Urinary bladder (tissue), 4 donors: ENCODE measurements around the gene SNX18. TPM values are rescaled to one million over a fixed set of nuclear protein-coding genes. Genes with fewer than 3 reads are reported as not detected.

Experiments used
- DNase-seq: peaks from one replicate; pipeline ENCODE4 v3.0.0-alpha.2; 2015; ENCODE audit errors: extremely low spot score
- H3K27ac ChIP-seq: one replicate; pipeline ENCODE4 v1.5.1; 2013; ENCODE audit warnings: low read depth, mild to moderate bottlenecking, moderate library complexity
- H3K36me3 ChIP-seq: one replicate; pipeline ENCODE4 v1.6.1; 2013; ENCODE audit warnings: mild to moderate bottlenecking, moderate library complexity; ENCODE audit not compliant: insufficient read depth
- H3K4me1 ChIP-seq: one replicate; pipeline ENCODE4 v1.6.1; 2013; ENCODE audit warnings: mild to moderate bottlenecking, moderate library complexity; ENCODE audit not compliant: insufficient read depth
- H3K4me3 ChIP-seq: one replicate; pipeline ENCODE4 v1.5.1; 2013; ENCODE audit warnings: low read depth, low read length
- WGBS: extraction: QIAGEN DNeasy Blood & Tissue Kit; methylation state at CpG from one replicate; pipeline ENCODE4 v1.1.7; 2013; 5-methylcytosine and 5-hydroxymethylcytosine counted together
- polyA plus RNA-seq: library from polyadenylated mRNA; stranded (reverse); fragments of 200-250 nt; gene quantifications from one replicate; pipeline ENCODE4 v1.2.3, GENCODE V29; 2013
- total RNA-seq: library from RNA; depleted of rRNA; stranded (reverse); fragments of >200 nt; gene quantifications from one replicate; pipeline ENCODE4 v1.2.3, GENCODE V29; 2014
- donor health status: healthy with polysubstance abuse.
- donor health status: healthy.

SNX18 gene
- total and polyA plus RNA-seq, 2 donors: 17.2 to 43.6 TPM

DNA sequence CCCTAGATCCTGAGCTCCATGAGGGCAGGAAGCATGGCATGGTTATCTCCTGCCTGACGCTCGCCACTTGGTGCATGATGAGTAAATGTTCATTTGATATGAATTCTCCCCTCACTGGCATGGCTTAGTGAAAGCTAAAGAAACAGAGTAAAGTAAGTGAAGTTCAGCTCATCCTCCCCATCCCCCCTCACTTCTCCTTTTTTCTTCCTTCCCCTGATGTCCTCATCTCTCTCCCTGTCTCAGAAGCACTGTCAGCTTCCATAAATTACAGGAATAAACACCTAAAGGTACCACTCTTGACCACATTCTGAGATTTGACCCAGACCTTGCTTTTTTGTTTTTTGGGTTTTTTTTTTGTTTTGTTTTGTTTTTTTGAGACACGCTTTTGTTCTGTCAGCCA lies 73.3 kb downstream of the SNX18 start:
- Histone ChIP-seq H3K36me3 (no peaks in the 10 kb centered on the region), H3K4me3 (no peak overlapping the region), H3K4me1 (no peaks in the 10 kb centered on the region), H3K27ac (no peak overlapping the region)
- WGBS: 95% methylated on average over 3 of the region's 3 CpGs
- no peak for DNase-seq

GRCh38 chr5:54593779-54594178 lies 76.2 kb downstream of the SNX18 start:
- no peak for DNase-seq
- Histone ChIP-seq H3K27ac (no peak overlapping the region), H3K4me1 (no peaks in the 10 kb centered on the region), H3K36me3 (no peaks in the 10 kb centered on the region), H3K4me3 (no peak overlapping the region)

DNA sequence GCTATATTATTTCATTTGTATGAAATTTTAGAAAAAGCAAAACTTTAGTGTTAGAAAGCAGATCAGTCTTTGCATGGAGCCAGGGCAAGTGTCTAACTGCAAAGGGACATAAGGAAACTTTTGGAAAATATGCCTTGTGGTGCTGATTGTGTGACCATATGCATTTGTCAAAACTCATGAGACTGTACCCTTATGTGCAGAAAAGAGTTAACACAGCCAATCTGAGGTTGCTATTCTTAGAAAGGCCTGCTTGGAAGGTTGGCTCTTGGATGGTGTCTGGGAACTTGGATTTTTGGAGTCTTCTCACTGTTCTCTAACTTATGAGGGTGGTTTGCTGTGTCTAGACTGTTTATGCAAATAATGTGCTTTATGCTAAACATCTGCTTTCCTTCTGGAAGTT lies 76.6 kb downstream of the SNX18 start:
- H3K4me3 ChIP-seq: no peak overlapping the region
- H3K36me3 ChIP-seq: no peaks in the 10 kb centered on the region
- DNase-seq: no peak
- H3K27ac ChIP-seq: no peak overlapping the region
- H3K4me1 ChIP-seq: no peaks in the 10 kb centered on the region

DNA sequence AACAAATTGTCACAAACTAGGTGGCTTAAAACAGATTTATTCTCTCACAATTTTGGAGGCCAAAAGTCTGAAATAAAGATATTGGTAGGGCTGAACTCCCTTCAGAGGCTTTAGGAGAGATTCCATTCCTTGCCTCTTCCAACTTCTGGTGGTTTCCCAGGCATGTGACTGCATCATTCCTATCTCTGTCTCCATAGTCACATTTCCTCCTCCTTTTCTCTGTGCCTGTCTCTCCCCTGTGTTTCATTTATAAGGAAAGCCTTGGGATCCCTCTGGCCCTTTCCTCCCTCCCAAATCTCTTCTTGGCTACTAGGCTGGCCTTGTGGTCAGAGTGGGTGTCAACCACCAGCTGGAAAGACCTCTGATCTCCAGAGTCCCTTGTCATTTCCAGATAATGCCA lies 78.2 kb downstream of the SNX18 start:
- no peaks in the 10 kb centered on the region for H3K4me1 ChIP-seq
- H3K27ac ChIP-seq: no peak overlapping the region
- no peaks in the 10 kb centered on the region for H3K36me3 ChIP-seq
- H3K4me3 ChIP-seq: no peak overlapping the region
- no peak for DNase-seq

Other genes starting within 250 kb of the SNX18 start
- gene ARL15, start 207.2 kb upstream of the SNX18 start, total RNA-seq: 91.4 TPM
- gene ARL15, start 207.2 kb upstream of the SNX18 start, polyA plus RNA-seq: 25.4 TPM
- gene HSPB3, start 62.1 kb upstream of the SNX18 start, total RNA-seq: 12.4 TPM
- gene HSPB3, start 62.1 kb upstream of the SNX18 start, polyA plus RNA-seq: 2.2 TPM